HCT116 (cell line): ENCODE measurements around the gene DIS3L. TPM values are rescaled to one million over a fixed set of nuclear protein-coding genes. Genes with fewer than 3 reads are reported as not detected.

Experiments
- ATAC-seq: fragments of 200-7000 bp; cut with Tn5 transposase; 2 replicates; pipeline ENCODE4 v1.9.1; 2020; ENCODE audit warnings: mild to moderate bottlenecking, moderate library complexity
- BruUV-seq: library from RNA; stranded (reverse); fragments of 400-500 nt; replicated peaks from 2 replicates; lab custom pipeline; 2021; lab: Mats Ljungman, UMichigan
- CTCF ChIA-PET: fragments of 300-600 bp; sonication (Branson Sonifier 250); formaldehyde crosslinking; loops from one replicate; lab custom pipeline; 2021; ENCODE audit warnings: antibody characterized with exemption; lab: Charles Lee
- POLR2A ChIA-PET: fragments of 300-600, 350-600 bp; sonication (Branson Sonifier 250); formaldehyde crosslinking; loops from one replicate; lab custom pipeline; 2021; ENCODE audit warnings: antibody characterized with exemption; lab: Charles Lee
- RAD21 ChIA-PET, 2 experiments: fragments of 300-600 bp; sonication (Branson Sonifier 250); formaldehyde crosslinking; loops; one replicate each; lab custom pipeline; 2023; ENCODE audit warnings: low total read pairs in 2 of 2; ENCODE audit not compliant: uncharacterized antibody in 2 of 2, unreplicated experiment in 2 of 2, low non-redundant PET in 1 of 2; lab: Charles Lee
- DNase-seq: peaks from one replicate; pipeline ENCODE4 v3.0.0-alpha.2; 2010; ENCODE audit warnings: low read depth, low spot score
- H2AFZ ChIP-seq: fragments of 200-600 bp; shearing (Covaris generic), sonication (generic); 2 replicates; pipeline ENCODE4 v1.6.1; 2017; ENCODE audit warnings: low read depth, mixed run types, mixed read lengths, antibody characterized with exemption, low read length; ENCODE audit not compliant: poor library complexity, severe bottlenecking
- H3K27ac ChIP-seq: 2 replicates; pipeline ENCODE4 v1.5.1; 2012; ENCODE audit warnings: low read depth, low read length
- H3K27me3 ChIP-seq: fragments of 200-600 bp; sonication (generic); 2 replicates; pipeline ENCODE4 v1.6.1; 2016; ENCODE audit warnings: mixed run types, low read length, mixed read lengths; ENCODE audit not compliant: insufficient read depth
- H3K36me3 ChIP-seq, 2 experiments: fragments of 200-500 bp in 1 of 2; fragments of 200-600 bp in 1 of 2; sonication (Bioruptor generic) in 1 of 2; sonication (generic) in 1 of 2; 2 replicates each; pipeline versions ENCODE4 v1.5.1 to v1.6.1; 2014 to 2016; ENCODE audit warnings: low read length in 2 of 2, inconsistent platforms in 1 of 2, mixed read lengths in 1 of 2, mixed run types in 1 of 2; ENCODE audit not compliant: insufficient read depth in 2 of 2, control insufficient read depth in 1 of 2
- H3K4me1 ChIP-seq, 2 experiments: fragments of 200-600 bp in 1 of 2; sonication (generic) in 1 of 2; 2 replicates each; pipeline versions ENCODE4 v1.5.1 to v1.6.1; 2012 to 2017; ENCODE audit warnings: low read length in 2 of 2, inconsistent platforms in 1 of 2, mild to moderate bottlenecking in 1 of 2, mixed read lengths in 1 of 2, mixed run types in 1 of 2, moderate library complexity in 1 of 2; ENCODE audit not compliant: insufficient read depth in 2 of 2, control insufficient read depth in 1 of 2
- H3K4me2 ChIP-seq: fragments of 200-600 bp; sonication (generic); 2 replicates; pipeline ENCODE4 v1.6.1; 2017; ENCODE audit warnings: mixed run types, low read length, mixed read lengths
- H3K4me3 ChIP-seq, 2 experiments: fragments of 200-600 bp in 1 of 2; sonication (generic) in 1 of 2; replicated peaks in 1 of 2; 2 replicates each; pipeline ENCODE4 v1.5.1; 2011 to 2016; ENCODE audit warnings: low read length in 2 of 2, control low read depth in 1 of 2, low read depth in 1 of 2, mild to moderate bottlenecking in 1 of 2, mixed read lengths in 1 of 2, mixed run types in 1 of 2
- H3K79me2 ChIP-seq: fragments of 200-600 bp; sonication (generic); 2 replicates; pipeline ENCODE4 v1.6.1; 2017; ENCODE audit warnings: mild to moderate bottlenecking, mixed run types, low read length, moderate library complexity, mixed read lengths; ENCODE audit not compliant: insufficient read depth
- H3K9ac ChIP-seq: fragments of 200-600 bp; sonication (generic); 2 replicates; pipeline ENCODE4 v1.6.1; 2016; ENCODE audit warnings: low read length, mixed read lengths
- H3K9me2 ChIP-seq: fragments of 200-600 bp; sonication (generic), shearing (Covaris generic); 2 replicates; pipeline ENCODE4 v1.6.1; 2017; ENCODE audit warnings: mixed run types, mild to moderate bottlenecking, moderate library complexity; ENCODE audit not compliant: insufficient read depth
- H3K9me3 ChIP-seq, 2 experiments: fragments of 200-500 bp in 1 of 2; fragments of 200-600 bp in 1 of 2; sonication (Bioruptor generic) in 1 of 2; sonication (generic) in 1 of 2; 2 replicates each; pipeline ENCODE4 v1.6.1; 2014 to 2017; ENCODE audit warnings: low read length in 2 of 2, mixed read lengths in 2 of 2, inconsistent platforms in 1 of 2, low read depth in 1 of 2, mild to moderate bottlenecking in 1 of 2, mixed run types in 1 of 2, moderate library complexity in 1 of 2; ENCODE audit not compliant: control insufficient read depth in 1 of 2, insufficient read depth in 1 of 2
- H4K20me1 ChIP-seq: fragments of 200-600 bp; sonication (generic), shearing (Covaris generic); 2 replicates; pipeline ENCODE4 v1.6.1; 2017; ENCODE audit warnings: mixed run types, mild to moderate bottlenecking, moderate library complexity; ENCODE audit not compliant: insufficient read depth
- CBX3 ChIP-seq: IDR thresholded peaks from 2 replicates; pipeline ENCODE4 v1.6.1; 2012; ENCODE audit warnings: low read depth
- CEBPB ChIP-seq: IDR thresholded peaks from 2 replicates; pipeline ENCODE4 v1.6.1; 2012; ENCODE audit warnings: low read depth
- EGR1 ChIP-seq: IDR thresholded peaks from 2 replicates; pipeline ENCODE4 v1.6.1; 2012; ENCODE audit warnings: low read depth
- ELF1 ChIP-seq: IDR thresholded peaks from 2 replicates; pipeline ENCODE4 v1.6.1; 2012; ENCODE audit warnings: low read depth, borderline replicate concordance
- EZH2 ChIP-seq: fragments of 200-600 bp; sonication (generic); IDR thresholded peaks from 2 replicates; pipeline ENCODE4 v1.6.1; 2017; ENCODE audit warnings: antibody characterized with exemption, mixed run types
- EZH2phosphoT487 ChIP-seq: fragments of 200-600 bp; IDR thresholded peaks from 2 replicates; pipeline ENCODE4 v1.6.1; 2018; ENCODE audit warnings: antibody characterized with exemption, borderline replicate concordance
- FOSL1 ChIP-seq: IDR thresholded peaks from 2 replicates; pipeline ENCODE4 v1.6.1; 2012; ENCODE audit warnings: low read depth
- POLR2A ChIP-seq: IDR thresholded peaks from 2 replicates; pipeline ENCODE4 v1.7.0; 2011; ENCODE audit warnings: borderline replicate concordance; ENCODE audit not compliant: insufficient read depth, insufficient read length; ENCODE audit errors: extremely low read depth
- RAD21 ChIP-seq: IDR thresholded peaks from 2 replicates; pipeline ENCODE4 v1.6.1; 2012; ENCODE audit warnings: low read depth, mild to moderate bottlenecking
- SP1 ChIP-seq: IDR thresholded peaks from 2 replicates; pipeline ENCODE4 v1.6.1; 2012; ENCODE audit warnings: low read depth
- SRF ChIP-seq: IDR thresholded peaks from 2 replicates; pipeline ENCODE4 v1.6.1; 2012; ENCODE audit warnings: low read depth
- YY1 ChIP-seq: IDR thresholded peaks from 2 replicates; pipeline ENCODE4 v1.6.1; 2011; ENCODE audit warnings: low read length, low read depth, moderate library complexity, mild to moderate bottlenecking; ENCODE audit not compliant: insufficient replicate concordance; ENCODE audit errors: extremely low read depth
- ZFX ChIP-seq: fragments of 450-650 bp; IDR thresholded peaks from 2 replicates; pipeline ENCODE4 v1.6.1; 2017
- ZNF274 ChIP-seq: fragments of 200-500 bp; sonication (Bioruptor generic); IDR thresholded peaks from 2 replicates; pipeline ENCODE4 v1.6.1; 2014; ENCODE audit warnings: mild to moderate bottlenecking, low read depth, low read length, inconsistent platforms
- intact Hi-C: fragments of 100-400 bp; cut with micrococcal nuclease; formaldehyde crosslinking; loops from 2 replicates; pipeline ENCODE4 v1.10.0; 2022
- total RNA-seq: library from RNA; stranded (reverse); gene quantifications from one replicate; pipeline ENCODE4 v1.2.1, GENCODE V29; 2021; ENCODE audit not compliant: unreplicated experiment
- TF ChIP-seq, protein P1 (sequence below): IDR thresholded peaks from 2 replicates; pipeline ENCODE4 v1.6.1; 2012
- TF ChIP-seq, protein P2 (sequence below), 3 experiments: fragments of 200-600 bp in 1 of 3; sonication (generic) in 1 of 3; IDR thresholded peaks in 2 of 3; conservative IDR thresholded peaks in 1 of 3; 2 replicates each; pipeline ENCODE4 v1.5.1; 2012 to 2017; ENCODE audit warnings: low read depth in 2 of 3, low read length in 2 of 3, antibody characterized with exemption in 1 of 3, borderline replicate concordance in 1 of 3, control low read depth in 1 of 3, mild to moderate bottlenecking in 1 of 3, mixed read lengths in 1 of 3, mixed run types in 1 of 3, moderate library complexity in 1 of 3; ENCODE audit not compliant: insufficient read depth in 1 of 3
- TF ChIP-seq, protein P3 (sequence below): IDR thresholded peaks from 2 replicates; pipeline ENCODE4 v1.6.1; 2011; ENCODE audit warnings: mild to moderate bottlenecking, low read length, moderate library complexity; ENCODE audit not compliant: insufficient replicate concordance; ENCODE audit errors: extremely low read depth
- TF ChIP-seq, protein P4 (sequence below): IDR thresholded peaks from 2 replicates; pipeline ENCODE4 v1.6.1; 2012; ENCODE audit warnings: low read depth

Gene DIS3L
- total RNA-seq, 1 experiment from 2014 or later, result 32.2 TPM

DNA sequence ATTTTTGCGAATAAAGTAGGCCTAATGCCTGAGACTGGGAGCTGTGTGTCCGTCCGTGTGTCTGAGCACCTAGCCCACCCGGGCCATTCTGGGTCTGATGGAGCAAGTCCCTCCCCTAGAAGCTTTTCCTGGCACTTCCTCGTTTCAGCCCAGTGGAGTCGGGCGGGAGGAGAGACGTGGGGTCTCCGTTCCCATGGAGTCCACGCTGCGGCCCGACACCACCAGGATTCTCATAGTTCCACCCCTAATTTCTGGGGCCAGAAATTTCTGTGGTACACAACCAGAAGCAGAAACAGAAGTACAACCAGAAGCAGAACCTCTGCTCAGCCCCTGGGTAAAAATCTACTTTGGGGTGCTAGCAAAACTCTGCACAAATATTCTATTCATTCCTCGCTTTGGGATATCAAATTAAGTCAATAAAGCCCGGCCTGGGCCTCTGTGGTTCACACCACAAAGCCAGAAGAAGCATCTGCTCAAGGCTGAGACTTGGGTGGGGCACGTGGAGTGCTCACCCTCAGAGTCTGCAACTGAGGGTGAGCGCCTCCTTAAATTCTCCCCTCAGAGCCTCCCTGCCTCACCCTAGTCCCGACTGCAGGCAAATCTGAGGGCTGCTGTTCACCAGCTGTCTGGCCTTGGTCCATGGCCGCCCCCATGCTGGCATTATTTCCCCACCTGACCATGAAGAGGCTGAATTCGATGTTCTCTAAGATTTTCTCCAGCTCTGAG lies 38.3 kb upstream of the DIS3L start:
- H3K27me3 ChIP-seq, result peaks cover 3% of the 10 kb centered on the region; the same call in 1 of the 2 replicates
- H3K27ac ChIP-seq, result no peak overlapping the region
- RAD21 ChIA-PET, result no interaction called here
- H3K4me2 ChIP-seq, result no peak overlapping the region
- H3K9me2 ChIP-seq, result no peaks in the 10 kb centered on the region
- intact Hi-C loops, result loop anchor here (5.0 kb wide), 1 partner anchor 32 kb away; no protein-coding TSS in a partner anchor
- CTCF ChIA-PET, result no interaction called here
- POLR2A ChIA-PET, result no interaction called here
- H3K9me3 ChIP-seq, result no peaks in the 10 kb centered on the region
- no TSS peak for BruUV-seq
- no peak for DNase-seq
- TF ChIP-seq POLR2A (no peak), SP1 (no peak), CBX3 (no peak), SRF (no peak), YY1 (no peak), ZFX (no peak), ZNF274 (no peak), ELF1 (no peak), EZH2phosphoT487 (no peak), FOSL1 (no peak), EGR1 (no peak), EZH2 (no peak), RAD21 (no peak), CEBPB (no peak)
- TF ChIP-seq, protein P1, sequence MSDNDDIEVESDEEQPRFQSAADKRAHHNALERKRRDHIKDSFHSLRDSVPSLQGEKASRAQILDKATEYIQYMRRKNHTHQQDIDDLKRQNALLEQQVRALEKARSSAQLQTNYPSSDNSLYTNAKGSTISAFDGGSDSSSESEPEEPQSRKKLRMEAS, result no peak
- TF ChIP-seq, protein P2, sequence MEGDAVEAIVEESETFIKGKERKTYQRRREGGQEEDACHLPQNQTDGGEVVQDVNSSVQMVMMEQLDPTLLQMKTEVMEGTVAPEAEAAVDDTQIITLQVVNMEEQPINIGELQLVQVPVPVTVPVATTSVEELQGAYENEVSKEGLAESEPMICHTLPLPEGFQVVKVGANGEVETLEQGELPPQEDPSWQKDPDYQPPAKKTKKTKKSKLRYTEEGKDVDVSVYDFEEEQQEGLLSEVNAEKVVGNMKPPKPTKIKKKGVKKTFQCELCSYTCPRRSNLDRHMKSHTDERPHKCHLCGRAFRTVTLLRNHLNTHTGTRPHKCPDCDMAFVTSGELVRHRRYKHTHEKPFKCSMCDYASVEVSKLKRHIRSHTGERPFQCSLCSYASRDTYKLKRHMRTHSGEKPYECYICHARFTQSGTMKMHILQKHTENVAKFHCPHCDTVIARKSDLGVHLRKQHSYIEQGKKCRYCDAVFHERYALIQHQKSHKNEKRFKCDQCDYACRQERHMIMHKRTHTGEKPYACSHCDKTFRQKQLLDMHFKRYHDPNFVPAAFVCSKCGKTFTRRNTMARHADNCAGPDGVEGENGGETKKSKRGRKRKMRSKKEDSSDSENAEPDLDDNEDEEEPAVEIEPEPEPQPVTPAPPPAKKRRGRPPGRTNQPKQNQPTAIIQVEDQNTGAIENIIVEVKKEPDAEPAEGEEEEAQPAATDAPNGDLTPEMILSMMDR (IDR thresholded peaks at IDR 0.05 in 2 of 3, conservative IDR thresholded peaks at IDR 0.05 in 1 of 3; ENCODE audit: borderline replicate concordance in 1 of 3, insufficient read depth in 1 of 3, low read depth in 2 of 3, low read length in 2 of 3), result no peak
- TF ChIP-seq, protein P3, sequence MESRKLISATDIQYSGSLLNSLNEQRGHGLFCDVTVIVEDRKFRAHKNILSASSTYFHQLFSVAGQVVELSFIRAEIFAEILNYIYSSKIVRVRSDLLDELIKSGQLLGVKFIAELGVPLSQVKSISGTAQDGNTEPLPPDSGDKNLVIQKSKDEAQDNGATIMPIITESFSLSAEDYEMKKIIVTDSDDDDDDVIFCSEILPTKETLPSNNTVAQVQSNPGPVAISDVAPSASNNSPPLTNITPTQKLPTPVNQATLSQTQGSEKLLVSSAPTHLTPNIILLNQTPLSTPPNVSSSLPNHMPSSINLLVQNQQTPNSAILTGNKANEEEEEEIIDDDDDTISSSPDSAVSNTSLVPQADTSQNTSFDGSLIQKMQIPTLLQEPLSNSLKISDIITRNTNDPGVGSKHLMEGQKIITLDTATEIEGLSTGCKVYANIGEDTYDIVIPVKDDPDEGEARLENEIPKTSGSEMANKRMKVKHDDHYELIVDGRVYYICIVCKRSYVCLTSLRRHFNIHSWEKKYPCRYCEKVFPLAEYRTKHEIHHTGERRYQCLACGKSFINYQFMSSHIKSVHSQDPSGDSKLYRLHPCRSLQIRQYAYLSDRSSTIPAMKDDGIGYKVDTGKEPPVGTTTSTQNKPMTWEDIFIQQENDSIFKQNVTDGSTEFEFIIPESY, result no peak
- TF ChIP-seq, protein P4, sequence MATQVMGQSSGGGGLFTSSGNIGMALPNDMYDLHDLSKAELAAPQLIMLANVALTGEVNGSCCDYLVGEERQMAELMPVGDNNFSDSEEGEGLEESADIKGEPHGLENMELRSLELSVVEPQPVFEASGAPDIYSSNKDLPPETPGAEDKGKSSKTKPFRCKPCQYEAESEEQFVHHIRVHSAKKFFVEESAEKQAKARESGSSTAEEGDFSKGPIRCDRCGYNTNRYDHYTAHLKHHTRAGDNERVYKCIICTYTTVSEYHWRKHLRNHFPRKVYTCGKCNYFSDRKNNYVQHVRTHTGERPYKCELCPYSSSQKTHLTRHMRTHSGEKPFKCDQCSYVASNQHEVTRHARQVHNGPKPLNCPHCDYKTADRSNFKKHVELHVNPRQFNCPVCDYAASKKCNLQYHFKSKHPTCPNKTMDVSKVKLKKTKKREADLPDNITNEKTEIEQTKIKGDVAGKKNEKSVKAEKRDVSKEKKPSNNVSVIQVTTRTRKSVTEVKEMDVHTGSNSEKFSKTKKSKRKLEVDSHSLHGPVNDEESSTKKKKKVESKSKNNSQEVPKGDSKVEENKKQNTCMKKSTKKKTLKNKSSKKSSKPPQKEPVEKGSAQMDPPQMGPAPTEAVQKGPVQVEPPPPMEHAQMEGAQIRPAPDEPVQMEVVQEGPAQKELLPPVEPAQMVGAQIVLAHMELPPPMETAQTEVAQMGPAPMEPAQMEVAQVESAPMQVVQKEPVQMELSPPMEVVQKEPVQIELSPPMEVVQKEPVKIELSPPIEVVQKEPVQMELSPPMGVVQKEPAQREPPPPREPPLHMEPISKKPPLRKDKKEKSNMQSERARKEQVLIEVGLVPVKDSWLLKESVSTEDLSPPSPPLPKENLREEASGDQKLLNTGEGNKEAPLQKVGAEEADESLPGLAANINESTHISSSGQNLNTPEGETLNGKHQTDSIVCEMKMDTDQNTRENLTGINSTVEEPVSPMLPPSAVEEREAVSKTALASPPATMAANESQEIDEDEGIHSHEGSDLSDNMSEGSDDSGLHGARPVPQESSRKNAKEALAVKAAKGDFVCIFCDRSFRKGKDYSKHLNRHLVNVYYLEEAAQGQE, result no peak
- TF ChIP-seq, all 23 proteins: peak for 0
- Histone ChIP-seq H3K36me3 (no peaks in the 10 kb centered on the region), H3K9ac (no peak overlapping the region), H3K4me3 (no peak overlapping the region), H3K79me2 (no peaks in the 10 kb centered on the region), H4K20me1 (no peaks in the 10 kb centered on the region), H3K4me1 (peaks cover 0 to 20% of the 10 kb centered on the region in 2 experiments; a peak in 2 of 4 replicates), H2AFZ (no peak overlapping the region)
- no peak for ATAC-seq
